Measurements from ENCODE around the gene ARHGAP8.

DNA sequence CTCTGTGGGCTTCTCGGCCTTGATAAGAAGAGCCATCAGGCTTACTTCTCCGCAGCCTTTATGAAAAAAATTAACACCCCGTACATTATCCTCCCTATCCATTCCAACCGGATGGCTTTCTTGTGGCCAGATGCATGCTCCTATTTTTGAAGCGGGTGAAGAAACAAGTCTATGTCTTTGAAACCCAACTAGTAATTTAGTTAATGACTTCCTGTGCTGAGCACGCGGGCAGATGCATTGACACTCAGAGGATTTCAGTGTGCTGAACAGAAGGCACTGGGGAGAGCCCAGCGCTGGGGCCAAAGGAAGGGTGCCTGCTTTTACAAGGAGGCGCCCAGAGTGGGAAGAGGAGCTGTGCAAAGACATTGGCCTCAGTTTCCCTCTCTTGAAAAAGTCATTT lies 53.3 kb downstream of the ARHGAP8 start:
- TF ChIP-seq EZH2 (IDR thresholded peaks at IDR 0.05; ENCODE audit: low read depth, unreplicated experiment) = no peak
- TF ChIP-seq, protein P1, sequence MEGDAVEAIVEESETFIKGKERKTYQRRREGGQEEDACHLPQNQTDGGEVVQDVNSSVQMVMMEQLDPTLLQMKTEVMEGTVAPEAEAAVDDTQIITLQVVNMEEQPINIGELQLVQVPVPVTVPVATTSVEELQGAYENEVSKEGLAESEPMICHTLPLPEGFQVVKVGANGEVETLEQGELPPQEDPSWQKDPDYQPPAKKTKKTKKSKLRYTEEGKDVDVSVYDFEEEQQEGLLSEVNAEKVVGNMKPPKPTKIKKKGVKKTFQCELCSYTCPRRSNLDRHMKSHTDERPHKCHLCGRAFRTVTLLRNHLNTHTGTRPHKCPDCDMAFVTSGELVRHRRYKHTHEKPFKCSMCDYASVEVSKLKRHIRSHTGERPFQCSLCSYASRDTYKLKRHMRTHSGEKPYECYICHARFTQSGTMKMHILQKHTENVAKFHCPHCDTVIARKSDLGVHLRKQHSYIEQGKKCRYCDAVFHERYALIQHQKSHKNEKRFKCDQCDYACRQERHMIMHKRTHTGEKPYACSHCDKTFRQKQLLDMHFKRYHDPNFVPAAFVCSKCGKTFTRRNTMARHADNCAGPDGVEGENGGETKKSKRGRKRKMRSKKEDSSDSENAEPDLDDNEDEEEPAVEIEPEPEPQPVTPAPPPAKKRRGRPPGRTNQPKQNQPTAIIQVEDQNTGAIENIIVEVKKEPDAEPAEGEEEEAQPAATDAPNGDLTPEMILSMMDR (conservative IDR thresholded peaks at IDR 0.05; ENCODE audit: low read depth in 2 of 2) = no peak
- no peak for TF ChIP-seq EZH2phosphoT487 (IDR thresholded peaks at IDR 0.05; ENCODE audit: unreplicated experiment)
- TF ChIP-seq STAT1 (IDR thresholded peaks at IDR 0.05; ENCODE audit: unreplicated experiment) = no peak
- TF ChIP-seq POLR2AphosphoS5 (IDR thresholded peaks at IDR 0.05; ENCODE audit: low read depth) = no peak
- TF ChIP-seq, protein P2, sequence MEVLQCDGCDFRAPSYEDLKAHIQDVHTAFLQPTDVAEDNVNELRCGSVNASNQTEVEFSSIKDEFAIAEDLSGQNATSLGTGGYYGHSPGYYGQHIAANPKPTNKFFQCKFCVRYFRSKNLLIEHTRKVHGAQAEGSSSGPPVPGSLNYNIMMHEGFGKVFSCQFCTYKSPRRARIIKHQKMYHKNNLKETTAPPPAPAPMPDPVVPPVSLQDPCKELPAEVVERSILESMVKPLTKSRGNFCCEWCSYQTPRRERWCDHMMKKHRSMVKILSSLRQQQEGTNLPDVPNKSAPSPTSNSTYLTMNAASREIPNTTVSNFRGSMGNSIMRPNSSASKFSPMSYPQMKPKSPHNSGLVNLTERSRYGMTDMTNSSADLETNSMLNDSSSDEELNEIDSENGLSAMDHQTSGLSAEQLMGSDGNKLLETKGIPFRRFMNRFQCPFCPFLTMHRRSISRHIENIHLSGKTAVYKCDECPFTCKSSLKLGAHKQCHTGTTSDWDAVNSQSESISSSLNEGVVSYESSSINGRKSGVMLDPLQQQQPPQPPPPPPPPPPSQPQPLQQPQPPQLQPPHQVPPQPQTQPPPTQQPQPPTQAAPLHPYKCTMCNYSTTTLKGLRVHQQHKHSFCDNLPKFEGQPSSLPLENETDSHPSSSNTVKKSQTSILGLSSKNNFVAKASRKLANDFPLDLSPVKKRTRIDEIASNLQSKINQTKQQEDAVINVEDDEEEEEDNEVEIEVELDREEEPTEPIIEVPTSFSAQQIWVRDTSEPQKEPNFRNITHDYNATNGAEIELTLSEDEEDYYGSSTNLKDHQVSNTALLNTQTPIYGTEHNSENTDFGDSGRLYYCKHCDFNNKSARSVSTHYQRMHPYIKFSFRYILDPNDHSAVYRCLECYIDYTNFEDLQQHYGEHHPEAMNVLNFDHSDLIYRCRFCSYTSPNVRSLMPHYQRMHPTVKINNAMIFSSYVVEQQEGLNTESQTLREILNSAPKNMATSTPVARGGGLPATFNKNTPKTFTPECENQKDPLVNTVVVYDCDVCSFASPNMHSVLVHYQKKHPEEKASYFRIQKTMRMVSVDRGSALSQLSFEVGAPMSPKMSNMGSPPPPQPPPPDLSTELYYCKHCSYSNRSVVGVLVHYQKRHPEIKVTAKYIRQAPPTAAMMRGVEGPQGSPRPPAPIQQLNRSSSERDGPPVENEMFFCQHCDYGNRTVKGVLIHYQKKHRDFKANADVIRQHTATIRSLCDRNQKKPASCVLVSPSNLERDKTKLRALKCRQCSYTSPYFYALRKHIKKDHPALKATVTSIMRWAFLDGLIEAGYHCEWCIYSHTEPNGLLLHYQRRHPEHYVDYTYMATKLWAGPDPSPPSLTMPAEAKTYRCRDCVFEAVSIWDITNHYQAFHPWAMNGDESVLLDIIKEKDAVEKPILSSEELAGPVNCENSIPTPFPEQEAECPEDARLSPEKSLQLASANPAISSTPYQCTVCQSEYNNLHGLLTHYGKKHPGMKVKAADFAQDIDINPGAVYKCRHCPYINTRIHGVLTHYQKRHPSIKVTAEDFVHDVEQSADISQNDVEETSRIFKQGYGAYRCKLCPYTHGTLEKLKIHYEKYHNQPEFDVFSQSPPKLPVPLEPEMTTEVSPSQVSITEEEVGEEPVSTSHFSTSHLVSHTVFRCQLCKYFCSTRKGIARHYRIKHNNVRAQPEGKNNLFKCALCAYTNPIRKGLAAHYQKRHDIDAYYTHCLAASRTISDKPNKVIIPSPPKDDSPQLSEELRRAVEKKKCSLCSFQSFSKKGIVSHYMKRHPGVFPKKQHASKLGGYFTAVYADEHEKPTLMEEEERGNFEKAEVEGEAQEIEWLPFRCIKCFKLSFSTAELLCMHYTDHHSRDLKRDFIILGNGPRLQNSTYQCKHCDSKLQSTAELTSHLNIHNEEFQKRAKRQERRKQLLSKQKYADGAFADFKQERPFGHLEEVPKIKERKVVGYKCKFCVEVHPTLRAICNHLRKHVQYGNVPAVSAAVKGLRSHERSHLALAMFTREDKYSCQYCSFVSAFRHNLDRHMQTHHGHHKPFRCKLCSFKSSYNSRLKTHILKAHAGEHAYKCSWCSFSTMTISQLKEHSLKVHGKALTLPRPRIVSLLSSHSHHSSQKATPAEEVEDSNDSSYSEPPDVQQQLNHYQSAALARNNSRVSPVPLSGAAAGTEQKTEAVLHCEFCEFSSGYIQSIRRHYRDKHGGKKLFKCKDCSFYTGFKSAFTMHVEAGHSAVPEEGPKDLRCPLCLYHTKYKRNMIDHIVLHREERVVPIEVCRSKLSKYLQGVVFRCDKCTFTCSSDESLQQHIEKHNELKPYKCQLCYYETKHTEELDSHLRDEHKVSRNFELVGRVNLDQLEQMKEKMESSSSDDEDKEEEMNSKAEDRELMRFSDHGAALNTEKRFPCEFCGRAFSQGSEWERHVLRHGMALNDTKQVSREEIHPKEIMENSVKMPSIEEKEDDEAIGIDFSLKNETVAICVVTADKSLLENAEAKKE (CRISPR knock-in tag; IDR thresholded peaks at IDR 0.05) = no peak
- no peak for TF ChIP-seq JUNB (IDR thresholded peaks at IDR 0.05; ENCODE audit: unreplicated experiment)
- no peak for TF ChIP-seq ZNF114 (CRISPR knock-in tag; IDR thresholded peaks at IDR 0.05)
- no peak for TF ChIP-seq CREB1 (CRISPR knock-in tag; IDR thresholded peaks at IDR 0.05; ENCODE audit: low read depth)
- TF ChIP-seq, protein P3, sequence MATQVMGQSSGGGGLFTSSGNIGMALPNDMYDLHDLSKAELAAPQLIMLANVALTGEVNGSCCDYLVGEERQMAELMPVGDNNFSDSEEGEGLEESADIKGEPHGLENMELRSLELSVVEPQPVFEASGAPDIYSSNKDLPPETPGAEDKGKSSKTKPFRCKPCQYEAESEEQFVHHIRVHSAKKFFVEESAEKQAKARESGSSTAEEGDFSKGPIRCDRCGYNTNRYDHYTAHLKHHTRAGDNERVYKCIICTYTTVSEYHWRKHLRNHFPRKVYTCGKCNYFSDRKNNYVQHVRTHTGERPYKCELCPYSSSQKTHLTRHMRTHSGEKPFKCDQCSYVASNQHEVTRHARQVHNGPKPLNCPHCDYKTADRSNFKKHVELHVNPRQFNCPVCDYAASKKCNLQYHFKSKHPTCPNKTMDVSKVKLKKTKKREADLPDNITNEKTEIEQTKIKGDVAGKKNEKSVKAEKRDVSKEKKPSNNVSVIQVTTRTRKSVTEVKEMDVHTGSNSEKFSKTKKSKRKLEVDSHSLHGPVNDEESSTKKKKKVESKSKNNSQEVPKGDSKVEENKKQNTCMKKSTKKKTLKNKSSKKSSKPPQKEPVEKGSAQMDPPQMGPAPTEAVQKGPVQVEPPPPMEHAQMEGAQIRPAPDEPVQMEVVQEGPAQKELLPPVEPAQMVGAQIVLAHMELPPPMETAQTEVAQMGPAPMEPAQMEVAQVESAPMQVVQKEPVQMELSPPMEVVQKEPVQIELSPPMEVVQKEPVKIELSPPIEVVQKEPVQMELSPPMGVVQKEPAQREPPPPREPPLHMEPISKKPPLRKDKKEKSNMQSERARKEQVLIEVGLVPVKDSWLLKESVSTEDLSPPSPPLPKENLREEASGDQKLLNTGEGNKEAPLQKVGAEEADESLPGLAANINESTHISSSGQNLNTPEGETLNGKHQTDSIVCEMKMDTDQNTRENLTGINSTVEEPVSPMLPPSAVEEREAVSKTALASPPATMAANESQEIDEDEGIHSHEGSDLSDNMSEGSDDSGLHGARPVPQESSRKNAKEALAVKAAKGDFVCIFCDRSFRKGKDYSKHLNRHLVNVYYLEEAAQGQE (IDR thresholded peaks at IDR 0.05; ENCODE audit: unreplicated experiment) = no peak
- TF ChIP-seq, protein P4, sequence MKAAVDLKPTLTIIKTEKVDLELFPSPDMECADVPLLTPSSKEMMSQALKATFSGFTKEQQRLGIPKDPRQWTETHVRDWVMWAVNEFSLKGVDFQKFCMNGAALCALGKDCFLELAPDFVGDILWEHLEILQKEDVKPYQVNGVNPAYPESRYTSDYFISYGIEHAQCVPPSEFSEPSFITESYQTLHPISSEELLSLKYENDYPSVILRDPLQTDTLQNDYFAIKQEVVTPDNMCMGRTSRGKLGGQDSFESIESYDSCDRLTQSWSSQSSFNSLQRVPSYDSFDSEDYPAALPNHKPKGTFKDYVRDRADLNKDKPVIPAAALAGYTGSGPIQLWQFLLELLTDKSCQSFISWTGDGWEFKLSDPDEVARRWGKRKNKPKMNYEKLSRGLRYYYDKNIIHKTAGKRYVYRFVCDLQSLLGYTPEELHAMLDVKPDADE (IDR thresholded peaks at IDR 0.05) = no peak
- TF ChIP-seq ZNF331 (CRISPR knock-in tag; IDR thresholded peaks at IDR 0.05; ENCODE audit: low read depth) = no peak
